CD14-positive monocyte (primary cell): ENCODE results near the gene GAL. TPM values are rescaled to one million over a fixed set of nuclear protein-coding genes. Genes with fewer than 3 reads are reported as not detected.

Experiments
- DNase-seq, 3 donors: peaks; one replicate each; pipeline ENCODE4 v3.0.0-alpha.2; 2011 to 2022
- H2AFZ ChIP-seq: 2 replicates; pipeline ENCODE4 v1.6.0; 2012; ENCODE audit warnings: mild to moderate bottlenecking, low read depth, low read length, inconsistent platforms; ENCODE audit not compliant: insufficient read depth, poor library complexity, severe bottlenecking
- H3K27ac ChIP-seq, 2 donors: 1 replicate in 1 of 2; 2 replicates in 1 of 2; pipeline ENCODE4 v1.5.1; 2012 to 2013; ENCODE audit warnings: low read length in 2 of 2, control low read depth in 1 of 2, inconsistent platforms in 1 of 2, low read depth in 1 of 2, mild to moderate bottlenecking in 1 of 2
- H3K27me3 ChIP-seq, 2 donors: one replicate each; pipeline versions ENCODE4 v1.6.0 to v1.6.1; 2011 to 2013; ENCODE audit warnings: low read length in 2 of 2; ENCODE audit not compliant: control insufficient read depth in 2 of 2, insufficient read depth in 2 of 2
- H3K36me3 ChIP-seq, 2 donors: replicated peaks in 1 of 2; 1 replicate in 1 of 2; 2 replicates in 1 of 2; pipeline versions ENCODE4 v1.5.1 to v1.6.1; 2012 to 2013; ENCODE audit warnings: low read length in 2 of 2, control low read depth in 1 of 2, inconsistent platforms in 1 of 2, mild to moderate bottlenecking in 1 of 2; ENCODE audit not compliant: insufficient read depth in 2 of 2, control insufficient read depth in 1 of 2
- H3K4me1 ChIP-seq, 2 donors: 1 replicate in 1 of 2; 2 replicates in 1 of 2; pipeline versions ENCODE4 v1.5.1 to v1.6.1; 2012 to 2013; ENCODE audit warnings: low read length in 2 of 2, control low read depth in 1 of 2, inconsistent platforms in 1 of 2, mild to moderate bottlenecking in 1 of 2, moderate library complexity in 1 of 2; ENCODE audit not compliant: insufficient read depth in 2 of 2, control insufficient read depth in 1 of 2
- H3K4me2 ChIP-seq: replicated peaks from 2 replicates; pipeline ENCODE3; 2012; ENCODE audit warnings: low read length, moderate library complexity, mild to moderate bottlenecking; ENCODE audit not compliant: poor library complexity, severe bottlenecking; ENCODE audit errors: extremely low read depth
- H3K4me3 ChIP-seq, 3 experiments: fragments of 200-600 bp in 1 of 3; sonication (generic) in 1 of 3; replicated peaks in 1 of 3; 1 replicate in 2 of 3; 2 replicates in 1 of 3; pipeline ENCODE4 v1.5.1; 2011 to 2013; ENCODE audit warnings: low read length in 3 of 3, mild to moderate bottlenecking in 3 of 3, control low read depth in 2 of 3, low read depth in 2 of 3, inconsistent platforms in 1 of 3, moderate library complexity in 1 of 3
- H3K79me2 ChIP-seq: 2 replicates; pipeline ENCODE4 v1.6.0; 2012; ENCODE audit warnings: mild to moderate bottlenecking, control low read depth, inconsistent platforms, low read length, moderate library complexity; ENCODE audit not compliant: insufficient read depth
- H3K9ac ChIP-seq: 2 replicates; pipeline ENCODE4 v1.6.0; 2017; ENCODE audit warnings: low read length, mild to moderate bottlenecking; ENCODE audit not compliant: insufficient read depth, poor library complexity, severe bottlenecking
- H3K9me3 ChIP-seq, 2 donors: replicated peaks in 1 of 2; 1 replicate in 1 of 2; 2 replicates in 1 of 2; pipeline versions ENCODE4 v1.5.1 to v1.6.1; 2012 to 2013; ENCODE audit warnings: low read length in 2 of 2, control low read depth in 1 of 2; ENCODE audit not compliant: control insufficient read depth in 1 of 2, insufficient read depth in 1 of 2
- H4K20me1 ChIP-seq: 2 replicates; pipeline ENCODE4 v1.6.0; 2012; ENCODE audit warnings: mild to moderate bottlenecking, low read length, control low read depth, moderate library complexity; ENCODE audit not compliant: insufficient read depth
- H3K27ac Mint-ChIP-seq, 7 donors: one replicate each; pipeline ENCODE4 v1.8.0; 2020; ENCODE audit warnings: mild to moderate bottlenecking in 7 of 7, mixed read lengths in 7 of 7, moderate library complexity in 6 of 7, inconsistent platforms in 2 of 7
- H3K27me3 Mint-ChIP-seq, 3 donors: one replicate each; pipeline ENCODE4 v1.8.0; 2021 to 2022; ENCODE audit warnings: low read depth in 3 of 3, mild to moderate bottlenecking in 3 of 3, mixed read lengths in 3 of 3, moderate library complexity in 3 of 3, inconsistent platforms in 1 of 3
- H3K36me3 Mint-ChIP-seq, 2 donors: one replicate each; pipeline ENCODE4 v1.8.0; 2020; ENCODE audit warnings: mixed read lengths in 2 of 2, inconsistent platforms in 1 of 2, mild to moderate bottlenecking in 1 of 2
- H3K4me1 Mint-ChIP-seq: one replicate; pipeline ENCODE4 v1.8.0; 2020; ENCODE audit warnings: mild to moderate bottlenecking, mixed read lengths
- H3K4me3 Mint-ChIP-seq, 2 donors: one replicate each; pipeline ENCODE4 v1.8.0; 2020; ENCODE audit warnings: mild to moderate bottlenecking in 2 of 2, mixed read lengths in 2 of 2, moderate library complexity in 1 of 2
- H3K9me3 Mint-ChIP-seq, 7 donors: one replicate each; pipeline ENCODE4 v1.8.0; 2020 to 2022; ENCODE audit warnings: mixed read lengths in 7 of 7, mild to moderate bottlenecking in 6 of 7, moderate library complexity in 6 of 7, inconsistent platforms in 2 of 7
- CTCF ChIP-seq: fragments of 200-600 bp; IDR thresholded peaks from one replicate; pipeline ENCODE4 v1.8.0; 2022; ENCODE audit warnings: antibody characterized with exemption, mild to moderate bottlenecking
- WGBS: methylation state at CpG from one replicate; pipeline ENCODE4 v1.1.5; 2013; ENCODE audit warnings: missing lambda C conversion rate; ENCODE audit not compliant: insufficient coverage; 5-methylcytosine and 5-hydroxymethylcytosine counted together
- intact Hi-C, 2 donors: fragments of 100-400 bp; cut with micrococcal nuclease; formaldehyde crosslinking; loops; one replicate each; pipeline versions ENCODE4 v1.15.0 to v1.15.1; 2023
- polyA plus RNA-seq, 3 donors: library from polyadenylated mRNA; depleted of rRNA in 1 of 3; unstranded in 2 of 3; stranded (reverse) in 1 of 3; fragments of 300-500 nt in 2 of 3; fragments of >200 nt in 1 of 3; fragmentation: Illumina TruSeq in 2 of 3; gene quantifications; 1 replicate in 2 of 3; 2 replicates in 1 of 3; pipeline ENCODE4 v1.2.3, GENCODE V29; 2012 to 2021

GAL gene
- polyA plus RNA-seq, 3 donors = not detected

GRCh38 chr11:68682531-68682961 is 1.8 kb upstream of the GAL start:
- Histone ChIP-seq H3K9ac (no peak overlapping the region), H3K4me1 (peaks cover 7 to 10% of the 10 kb centered on the region in 2 donors), H2AFZ (no peak overlapping the region), H3K27me3 (peaks cover 21 to 50% of the 10 kb centered on the region in 2 donors), H3K36me3 (no peaks in the 10 kb centered on the region), H3K9me3 (peaks cover 0 to 6% of the 10 kb centered on the region in 2 donors), H3K79me2 (no peaks in the 10 kb centered on the region), H3K4me2 (no peak overlapping the region), H3K27ac (no peak overlapping the region), H4K20me1 (no peaks in the 10 kb centered on the region), H3K4me3 (no peak overlapping the region)
- intact Hi-C loops = no loop called here
- H3K4me1 Mint-ChIP-seq = peaks cover 4% of the 10 kb centered on the region
- peak overlapping the region in 1 of 2 donors; percentile 47 for H3K4me3 Mint-ChIP-seq
- H3K27ac Mint-ChIP-seq = no peak overlapping the region
- no peak for TF ChIP-seq CTCF
- H3K36me3 Mint-ChIP-seq = no peaks in the 10 kb centered on the region
- DNase-seq = no peak
- peaks cover 0 to 9% (median 2%) of the 10 kb centered on the region in 7 donors for H3K9me3 Mint-ChIP-seq
- WGBS = 49% methylated on average over 9 of the region's 9 CpGs
- peaks cover 47 to 56% (median 54%) of the 10 kb centered on the region in 3 donors for H3K27me3 Mint-ChIP-seq

GRCh38 chr11:68683121-68683520 is 1.2 kb upstream of the GAL start:
- no peaks in the 10 kb centered on the region for H4K20me1 ChIP-seq
- no peak overlapping the region for H3K4me3 ChIP-seq
- peaks cover 7 to 10% of the 10 kb centered on the region in 2 donors for H3K4me1 ChIP-seq
- no peak overlapping the region for H2AFZ ChIP-seq
- no peak overlapping the region for H3K4me2 ChIP-seq
- H3K27me3 ChIP-seq = peaks cover 21 to 55% of the 10 kb centered on the region in 2 donors
- no peak for DNase-seq
- no peaks in the 10 kb centered on the region for H3K79me2 ChIP-seq
- peaks cover 4% of the 10 kb centered on the region for H3K4me1 Mint-ChIP-seq
- H3K36me3 Mint-ChIP-seq = no peaks in the 10 kb centered on the region
- H3K27ac ChIP-seq = no peak overlapping the region
- H3K27me3 Mint-ChIP-seq = peaks cover 52 to 60% (median 59%) of the 10 kb centered on the region in 3 donors
- H3K36me3 ChIP-seq = no peaks in the 10 kb centered on the region
- WGBS = 82% methylated on average over 7 of the region's 7 CpGs
- peaks cover 0 to 6% of the 10 kb centered on the region in 2 donors for H3K9me3 ChIP-seq
- no peak for TF ChIP-seq CTCF
- H3K9ac ChIP-seq = no peak overlapping the region
- intact Hi-C loops = no loop called here
- H3K4me3 Mint-ChIP-seq = peak overlapping the region in 1 of 2 donors; percentile 47
- H3K27ac Mint-ChIP-seq = no peak overlapping the region
- peaks cover 0 to 9% (median 2%) of the 10 kb centered on the region in 7 donors for H3K9me3 Mint-ChIP-seq
